ENCODE data around the gene ZC2HC1B.

GRCh38 chr6:143867236-143867635, 3.0 kb downstream of the ZC2HC1B start:
- TF ChIP-seq CTCF (conservative IDR thresholded peaks at IDR 0.05 in 1 of 2, IDR thresholded peaks at IDR 0.05 in 1 of 2; ENCODE audit: low read depth in 1 of 2, low read length in 2 of 2) (no peak), EZH2 (IDR thresholded peaks at IDR 0.05; ENCODE audit: low read length, missing control alignments) (no peak)
